ENCODE measurements around the gene IFT25. TPM values are rescaled to one million over a fixed set of nuclear protein-coding genes. Genes with fewer than 3 reads are reported as not detected.

Gene IFT25
- total RNA-seq, 2 donors from 2014 or later, result 61.8 to 71.2 TPM

DNA sequence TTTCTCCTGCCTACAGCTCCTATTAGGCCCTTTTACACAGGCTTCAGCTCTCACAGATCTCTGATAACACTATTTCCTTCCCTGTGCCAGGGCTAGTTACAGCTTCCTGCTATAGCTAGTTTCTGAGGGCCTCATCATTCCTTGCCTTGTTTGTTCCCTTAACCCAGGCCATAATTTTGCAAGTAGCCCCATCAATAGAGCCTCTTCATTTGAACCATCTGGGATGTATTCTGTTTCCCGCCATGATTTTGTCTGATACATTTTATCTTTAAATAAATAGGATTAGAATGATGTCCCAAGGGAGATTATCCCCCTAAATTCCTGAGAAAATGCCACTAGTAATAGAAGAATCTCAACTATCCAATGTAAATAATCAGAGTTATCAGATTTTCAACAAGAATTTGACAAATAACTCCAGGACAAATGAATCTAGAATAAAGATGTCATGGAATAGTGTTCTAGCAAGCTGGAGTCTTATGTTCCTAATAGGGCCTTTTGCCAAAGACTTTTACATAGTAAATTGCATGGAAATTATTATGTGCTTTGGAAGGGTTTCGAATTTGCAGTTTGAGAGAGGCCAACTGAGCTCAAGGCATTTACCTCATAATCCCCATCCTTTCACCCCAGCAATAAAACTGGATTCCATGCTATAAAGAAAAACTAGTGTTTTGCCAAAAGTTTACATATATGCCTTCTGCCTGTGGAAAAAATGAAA is 16.1 kb downstream of the IFT25 start:
- peak overlapping the region in 1 of 2 donors; percentile 55 for H3K27ac Mint-ChIP-seq
- peaks cover 36% of the 10 kb centered on the region for H3K36me3 Mint-ChIP-seq
- DNase-seq (ENCODE audit: low spot score) (no peak), ATAC-seq (no peak)
- no peaks in the 10 kb centered on the region for H3K27me3 Mint-ChIP-seq
- no peaks in the 10 kb centered on the region for H3K9me3 Mint-ChIP-seq
- H3K4me3 Mint-ChIP-seq, result no peak overlapping the region
- peaks cover 10% of the 10 kb centered on the region in 2 donors for H3K4me1 Mint-ChIP-seq (ENCODE audit: low read depth in 2 of 2)

DNA sequence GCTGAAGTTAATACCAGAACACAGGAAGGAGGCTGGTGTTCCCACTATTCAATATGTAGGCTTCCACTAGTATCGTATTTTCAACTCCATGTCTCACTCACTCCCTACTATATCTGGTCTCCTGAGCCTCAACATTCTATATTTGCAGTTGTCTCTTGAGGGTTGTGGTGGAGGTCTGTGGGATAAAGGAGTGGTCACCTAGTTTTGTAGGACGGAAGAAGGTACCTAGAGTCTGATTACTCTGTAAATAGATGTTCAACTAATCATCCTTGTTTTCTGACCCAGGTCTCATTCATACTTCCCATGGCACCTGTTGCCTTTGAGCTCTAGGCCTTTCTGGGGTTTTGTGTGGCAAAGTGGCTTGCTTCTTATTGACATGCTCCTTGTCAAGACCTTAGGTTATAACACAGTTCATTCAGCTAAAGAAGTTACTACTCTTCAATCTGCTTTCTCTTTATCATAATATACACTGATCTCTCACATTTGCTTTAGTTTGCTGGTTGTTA is 18.1 kb downstream of the IFT25 start:
- Mint-ChIP-seq H3K27ac (peak overlapping the region in 1 of 2 donors; percentile 51), H3K4me1 (ENCODE audit: low read depth in 2 of 2) (peaks cover 10% of the 10 kb centered on the region in 2 donors), H3K9me3 (no peaks in the 10 kb centered on the region), H3K4me3 (no peak overlapping the region), H3K27me3 (no peaks in the 10 kb centered on the region), H3K36me3 (peaks cover 23% of the 10 kb centered on the region)
- ATAC-seq (no peak), DNase-seq (ENCODE audit: low spot score) (no peak)

DNA sequence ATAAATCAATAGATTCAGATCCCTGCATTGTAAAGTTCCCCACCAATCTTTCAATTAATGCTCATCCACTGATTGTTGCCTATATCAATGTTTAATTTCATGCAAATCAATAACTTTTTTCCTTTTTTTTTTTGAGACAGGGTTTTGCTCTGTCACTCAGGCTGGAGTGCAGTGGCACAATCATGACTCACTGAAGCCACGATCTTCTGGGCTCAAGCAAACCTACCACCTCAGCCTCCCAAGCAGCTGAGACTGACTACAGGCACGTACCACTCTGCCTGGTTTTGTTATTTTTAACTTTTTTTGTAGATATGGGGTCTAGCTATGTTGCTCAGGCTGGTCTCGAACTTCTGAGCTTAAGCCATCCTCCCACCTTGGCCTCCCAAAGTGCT is 25.8 kb downstream of the IFT25 start:
- peaks cover 5 to 11% of the 10 kb centered on the region in 2 donors for H3K4me1 Mint-ChIP-seq (ENCODE audit: low read depth in 2 of 2)
- DNase-seq (ENCODE audit: low spot score), result no peak
- no peaks in the 10 kb centered on the region for H3K9me3 Mint-ChIP-seq
- H3K4me3 Mint-ChIP-seq, result no peak overlapping the region
- peak overlapping the region; percentile 30 to 81 for H3K27ac Mint-ChIP-seq
- H3K27me3 Mint-ChIP-seq, result no peaks in the 10 kb centered on the region
- no peaks in the 10 kb centered on the region for H3K36me3 Mint-ChIP-seq
- no peak for ATAC-seq

DNA sequence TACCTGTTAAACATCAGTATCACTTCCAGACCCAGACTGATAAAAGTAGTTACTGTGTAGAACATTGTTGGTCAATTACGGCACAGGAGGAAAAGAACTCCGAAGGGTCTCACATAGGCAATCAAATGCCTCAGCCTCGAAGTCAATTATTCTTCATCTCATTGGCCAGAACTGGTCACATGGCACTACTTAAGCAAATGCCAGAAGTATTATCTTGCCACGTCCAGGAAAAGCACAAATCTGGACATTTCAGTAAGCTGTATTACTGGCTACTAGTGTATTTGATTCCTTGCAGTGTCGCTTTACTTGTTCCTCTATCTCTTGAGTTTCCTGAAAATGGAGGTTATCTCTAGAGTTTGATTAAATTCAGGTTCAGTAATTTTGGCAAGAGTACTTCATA is 27.2 kb downstream of the IFT25 start:
- Mint-ChIP-seq H3K4me3 (no peak overlapping the region), H3K36me3 (no peaks in the 10 kb centered on the region), H3K27ac (no peak overlapping the region), H3K27me3 (no peaks in the 10 kb centered on the region), H3K9me3 (no peaks in the 10 kb centered on the region), H3K4me1 (ENCODE audit: low read depth in 2 of 2) (peaks cover 5 to 11% of the 10 kb centered on the region in 2 donors)
- ATAC-seq (no peak), DNase-seq (ENCODE audit: low spot score) (no peak)

DNA sequence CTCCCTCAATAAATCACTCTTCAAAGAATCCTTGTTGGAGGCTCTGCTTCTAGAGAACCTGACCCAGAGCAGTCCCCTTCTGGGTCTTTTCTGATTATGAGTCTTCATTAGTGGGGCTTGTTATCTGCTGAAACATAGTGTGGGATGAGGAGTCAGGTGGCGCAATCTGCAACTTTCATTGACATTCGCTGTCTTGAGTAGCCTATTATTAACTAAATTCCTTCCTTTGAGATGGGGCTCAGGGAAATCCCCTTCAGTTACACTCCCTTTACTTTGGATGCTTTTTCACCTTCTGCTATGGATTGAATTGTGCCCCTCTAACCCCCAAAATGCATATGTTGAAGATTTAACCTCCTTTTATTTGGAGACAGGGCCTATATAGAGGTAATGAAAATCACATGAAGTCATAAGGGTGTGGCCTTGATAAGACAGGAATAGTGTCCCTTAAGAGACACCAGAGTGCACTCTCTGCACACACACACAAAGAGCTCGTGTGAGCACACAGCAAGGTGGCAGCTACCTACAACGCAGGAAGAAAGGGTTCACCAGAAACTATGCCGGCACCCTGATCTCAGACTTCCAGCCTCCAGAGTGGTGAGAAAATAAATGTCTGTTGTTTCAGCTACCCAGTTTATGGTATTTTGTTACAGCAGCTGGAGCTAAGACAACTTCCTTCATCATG is 32.0 kb downstream of the IFT25 start:
- ATAC-seq (no peak), DNase-seq (ENCODE audit: low spot score) (no peak)
- Mint-ChIP-seq H3K27ac (no peak overlapping the region), H3K4me3 (no peak overlapping the region), H3K27me3 (no peaks in the 10 kb centered on the region), H3K36me3 (no peaks in the 10 kb centered on the region), H3K4me1 (ENCODE audit: low read depth in 2 of 2) (no peaks in the 10 kb centered on the region), H3K9me3 (no peaks in the 10 kb centered on the region)

DNA sequence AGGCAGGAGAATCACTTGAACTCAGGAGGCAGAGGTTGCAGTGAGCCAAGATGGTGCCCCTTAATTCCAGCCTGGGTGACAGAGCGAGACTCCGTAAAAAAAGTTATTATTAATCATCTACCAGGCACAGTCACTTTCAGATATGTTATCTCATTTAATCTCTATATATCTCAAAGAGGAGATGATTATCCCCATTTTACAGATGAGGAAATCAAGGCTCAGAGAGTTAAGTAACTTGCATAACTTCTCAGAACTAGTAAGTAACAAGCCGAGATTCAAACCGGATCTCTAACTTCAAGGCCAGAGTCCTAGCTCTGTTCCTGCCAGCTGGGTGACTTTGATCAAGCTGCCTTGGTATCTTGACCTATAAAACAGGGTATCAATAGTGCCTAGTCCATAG is 34.1 kb downstream of the IFT25 start:
- H3K9me3 Mint-ChIP-seq, result no peaks in the 10 kb centered on the region
- H3K4me3 Mint-ChIP-seq, result no peak overlapping the region
- no peaks in the 10 kb centered on the region for H3K27me3 Mint-ChIP-seq
- no peak for DNase-seq (ENCODE audit: low spot score)
- no peaks in the 10 kb centered on the region for H3K36me3 Mint-ChIP-seq
- H3K4me1 Mint-ChIP-seq (ENCODE audit: low read depth in 2 of 2), result no peaks in the 10 kb centered on the region
- no peak for ATAC-seq
- H3K27ac Mint-ChIP-seq, result no peak overlapping the region

DNA sequence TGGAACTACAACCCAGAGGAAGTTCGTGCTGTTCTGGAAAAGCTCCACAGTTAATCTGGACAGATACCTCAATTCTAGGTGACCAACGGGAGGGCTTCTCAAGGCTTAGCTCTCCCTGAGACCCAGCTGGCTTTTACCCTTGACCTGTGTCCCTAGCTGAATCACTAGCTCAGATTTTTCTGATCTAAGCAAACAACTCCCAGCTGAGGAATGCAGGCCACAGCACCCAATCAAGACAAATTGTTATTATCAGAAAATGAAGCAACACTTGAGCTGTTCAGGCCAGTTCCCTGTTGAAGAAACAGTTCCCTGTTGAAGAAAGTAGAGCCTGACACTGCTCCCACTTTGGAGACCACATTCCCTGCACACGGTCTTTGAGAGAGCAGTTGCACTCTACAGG is 35.6 kb downstream of the IFT25 start:
- H3K4me3 Mint-ChIP-seq, result no peak overlapping the region
- no peaks in the 10 kb centered on the region for H3K9me3 Mint-ChIP-seq
- H3K27me3 Mint-ChIP-seq, result no peaks in the 10 kb centered on the region

DNA sequence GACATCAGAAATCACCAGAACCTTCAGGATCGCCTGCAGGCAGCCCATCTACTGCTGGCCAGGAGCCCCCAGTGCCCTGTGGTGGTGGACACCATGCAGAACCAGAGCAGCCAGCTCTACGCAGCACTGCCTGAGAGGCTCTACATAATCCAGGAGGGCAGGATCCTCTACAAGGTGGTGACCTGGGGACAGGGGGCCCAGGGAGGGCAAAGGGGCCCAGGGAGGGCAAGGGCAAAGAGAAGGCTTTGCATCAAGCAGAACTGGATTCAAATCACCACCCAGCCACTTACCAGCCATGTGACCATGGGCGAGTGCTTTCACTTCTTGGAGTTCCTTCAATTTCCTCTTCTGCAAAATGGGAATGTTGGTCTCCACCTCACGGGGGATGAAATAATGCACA is 39.4 kb downstream of the IFT25 start:
- H3K27ac Mint-ChIP-seq, result no peak overlapping the region
- DNase-seq (ENCODE audit: low spot score), result no peak
- no peaks in the 10 kb centered on the region for H3K36me3 Mint-ChIP-seq
- H3K9me3 Mint-ChIP-seq, result no peaks in the 10 kb centered on the region
- peaks cover 7 to 12% of the 10 kb centered on the region in 2 donors for H3K4me1 Mint-ChIP-seq (ENCODE audit: low read depth in 2 of 2)
- no peak for ATAC-seq
- H3K27me3 Mint-ChIP-seq, result no peaks in the 10 kb centered on the region
- no peak overlapping the region for H3K4me3 Mint-ChIP-seq

More for the DNA sequence above, 35.6 kb downstream of the IFT25 start:
- ATAC-seq (no peak), DNase-seq (ENCODE audit: low spot score) (no peak)
- Mint-ChIP-seq H3K4me1 (ENCODE audit: low read depth in 2 of 2) (no peaks in the 10 kb centered on the region), H3K27ac (no peak overlapping the region), H3K36me3 (no peaks in the 10 kb centered on the region)

DNA sequence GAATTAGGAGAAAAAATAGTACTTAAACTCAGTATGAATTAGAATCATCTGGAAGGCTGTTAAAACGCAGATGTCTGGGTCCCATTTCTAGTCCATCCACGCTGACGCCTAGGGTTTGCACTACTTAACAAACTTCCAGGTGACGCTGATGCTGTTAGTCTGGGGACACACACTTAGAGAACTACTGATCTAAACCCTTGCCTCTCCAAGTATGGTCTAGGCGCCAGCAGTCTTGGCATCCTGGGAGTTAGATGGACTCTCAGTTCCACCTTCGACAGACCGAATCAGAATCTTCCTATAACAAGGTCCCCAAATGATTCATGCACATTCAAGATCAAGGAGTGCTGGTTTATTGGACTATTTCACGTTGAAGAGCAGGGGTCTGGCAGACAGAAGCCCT is 40.0 kb downstream of the IFT25 start:
- peaks cover 10 to 13% of the 10 kb centered on the region in 2 donors for H3K4me1 Mint-ChIP-seq (ENCODE audit: low read depth in 2 of 2)
- no peaks in the 10 kb centered on the region for H3K36me3 Mint-ChIP-seq
- no peaks in the 10 kb centered on the region for H3K27me3 Mint-ChIP-seq
- ATAC-seq, result no peak
- H3K9me3 Mint-ChIP-seq, result no peaks in the 10 kb centered on the region
- no peak for DNase-seq (ENCODE audit: low spot score)
- no peak overlapping the region for H3K27ac Mint-ChIP-seq
- H3K4me3 Mint-ChIP-seq, result no peak overlapping the region

DNA sequence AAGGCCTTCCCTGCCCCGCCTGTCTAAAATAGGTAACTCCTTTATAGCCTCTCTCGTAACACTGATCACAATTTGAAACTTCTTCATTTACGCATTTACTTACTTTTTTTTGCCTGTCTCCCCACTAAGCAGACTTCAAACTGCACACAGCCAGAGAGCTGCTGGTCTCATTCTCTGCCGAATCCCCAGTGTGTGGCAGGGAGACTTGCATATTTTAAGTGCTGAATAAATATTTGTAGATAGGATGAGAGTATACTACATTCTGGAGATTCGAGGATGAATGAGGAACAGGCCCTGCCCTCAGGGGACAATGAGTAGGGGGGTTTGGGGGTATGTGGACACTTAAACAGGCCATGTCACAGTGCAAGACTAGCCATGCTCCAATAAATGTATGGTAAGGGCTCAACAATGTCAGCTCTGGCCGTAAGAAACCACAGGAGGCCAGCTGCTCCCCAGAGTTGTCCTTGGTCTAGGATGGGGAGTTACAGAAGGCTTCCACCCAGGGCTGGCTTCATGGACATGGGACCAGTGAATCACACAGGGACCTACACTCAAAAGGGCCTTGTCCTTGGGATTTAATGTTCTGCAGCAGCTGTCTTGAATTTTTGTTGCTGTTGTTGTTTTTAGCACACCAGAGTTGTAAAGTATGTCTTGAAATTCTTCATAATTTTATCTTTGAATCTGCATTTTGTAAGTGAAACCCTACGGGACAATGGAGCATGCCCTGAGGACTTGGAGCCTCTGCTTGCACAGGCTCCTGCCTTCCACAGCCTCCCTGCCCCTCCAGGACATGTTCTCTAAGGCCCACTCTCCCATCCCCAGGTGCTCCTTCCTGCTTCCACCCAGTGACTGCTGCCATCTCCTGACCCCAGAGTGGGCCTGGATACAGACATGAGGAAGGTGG is 43.0 kb downstream of the IFT25 start:
- H3K27ac Mint-ChIP-seq, result peak overlapping the region in 1 of 2 donors; percentile 32

DNA sequence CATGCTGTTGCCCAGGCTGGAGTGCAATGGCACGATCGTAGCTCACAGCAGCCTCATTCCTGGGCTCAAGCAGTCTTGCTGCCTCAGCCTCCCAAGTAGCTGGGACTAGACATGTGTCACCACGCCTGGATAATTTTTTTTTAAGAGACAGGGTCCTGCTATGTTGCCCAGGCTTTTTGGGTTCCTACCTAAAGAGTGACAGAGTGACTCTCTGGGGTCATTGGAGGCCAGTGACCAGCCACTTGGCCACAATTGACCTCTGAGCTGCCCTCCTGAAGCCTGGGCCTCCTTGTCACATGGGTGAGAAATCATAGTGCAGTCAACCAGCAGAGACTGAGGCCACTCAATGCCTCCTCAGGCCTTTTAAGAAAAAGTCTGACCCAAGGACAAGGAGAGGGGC is 45.8 kb downstream of the IFT25 start:
- DNase-seq (ENCODE audit: low spot score), result no peak
- no peak for ATAC-seq
- Mint-ChIP-seq H3K4me1 (ENCODE audit: low read depth in 2 of 2) (peaks cover 13 to 18% of the 10 kb centered on the region in 2 donors), H3K27ac (no peak overlapping the region), H3K36me3 (no peaks in the 10 kb centered on the region), H3K4me3 (no peak overlapping the region), H3K27me3 (peaks cover 7 to 8% of the 10 kb centered on the region in 2 donors), H3K9me3 (no peaks in the 10 kb centered on the region)

More for the DNA sequence above, 43.0 kb downstream of the IFT25 start:
- DNase-seq (ENCODE audit: low spot score) (no peak), ATAC-seq (no peak)
- Mint-ChIP-seq H3K36me3 (no peaks in the 10 kb centered on the region), H3K9me3 (no peaks in the 10 kb centered on the region), H3K4me1 (ENCODE audit: low read depth in 2 of 2) (peaks cover 10 to 13% of the 10 kb centered on the region in 2 donors), H3K4me3 (no peak overlapping the region), H3K27me3 (no peaks in the 10 kb centered on the region)

DNA sequence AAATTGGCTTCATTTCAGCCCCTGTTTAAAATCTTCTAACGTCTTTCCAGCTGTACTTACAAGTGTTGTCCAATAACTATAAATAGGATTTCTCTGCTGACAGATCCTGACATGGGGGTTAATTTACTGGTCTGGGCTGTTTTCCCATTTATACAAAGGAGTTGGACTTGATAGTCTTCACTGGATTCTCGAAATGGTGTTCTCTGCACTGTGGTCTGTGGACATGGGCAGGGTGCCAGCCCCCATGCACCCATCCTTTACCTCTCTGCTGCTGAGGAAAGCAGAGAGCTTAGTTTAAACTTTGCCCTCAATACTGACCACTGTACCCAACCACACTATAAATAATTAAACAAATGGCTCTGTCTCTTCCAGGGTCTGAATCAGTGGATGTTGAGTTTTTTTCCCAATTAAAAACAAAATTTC is 46.3 kb downstream of the IFT25 start:
- Mint-ChIP-seq H3K36me3 (no peaks in the 10 kb centered on the region), H3K4me1 (ENCODE audit: low read depth in 2 of 2) (peaks cover 13 to 21% of the 10 kb centered on the region in 2 donors), H3K9me3 (no peaks in the 10 kb centered on the region), H3K27ac (no peak overlapping the region), H3K4me3 (no peak overlapping the region), H3K27me3 (peaks cover 7 to 10% of the 10 kb centered on the region in 2 donors)
- ATAC-seq, result no peak
- DNase-seq (ENCODE audit: low spot score), result no peak

DNA sequence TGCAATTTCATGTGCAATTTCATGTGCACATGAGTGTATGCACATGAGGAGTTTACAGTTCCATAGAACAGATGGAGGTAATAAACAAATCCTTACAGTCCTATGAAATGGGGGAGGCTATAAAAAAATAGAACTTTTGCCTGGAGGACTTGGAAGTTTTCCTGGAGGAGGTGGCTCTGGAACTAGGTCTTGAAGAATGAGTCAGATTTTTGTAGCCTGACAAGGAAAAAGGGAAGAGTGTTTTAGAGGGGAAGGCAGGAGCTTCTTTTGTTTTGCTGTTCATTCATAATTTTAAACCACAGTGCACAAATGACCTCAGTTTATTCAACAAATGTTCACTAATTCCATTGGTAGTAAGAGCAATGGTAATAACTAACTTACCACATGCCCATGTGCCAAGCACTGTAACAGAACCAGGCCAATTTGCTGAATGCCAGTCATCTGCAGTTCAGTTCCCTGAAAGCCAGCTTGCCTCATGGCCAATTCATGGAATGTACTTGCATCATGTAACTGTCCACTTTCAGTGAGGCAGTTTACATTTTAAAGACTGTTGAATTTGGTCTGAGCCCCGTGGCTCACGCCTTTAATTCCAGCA is 48.8 kb downstream of the IFT25 start:
- DNase-seq (ENCODE audit: low spot score) (no peak), ATAC-seq (no peak)
- H3K9me3 Mint-ChIP-seq, result no peaks in the 10 kb centered on the region
- H3K27me3 Mint-ChIP-seq, result peaks cover 7 to 15% of the 10 kb centered on the region in 2 donors
- no peak overlapping the region for H3K4me3 Mint-ChIP-seq
- no peak overlapping the region for H3K27ac Mint-ChIP-seq
- H3K4me1 Mint-ChIP-seq (ENCODE audit: low read depth in 2 of 2), result peaks cover 7 to 28% of the 10 kb centered on the region in 2 donors
- no peaks in the 10 kb centered on the region for H3K36me3 Mint-ChIP-seq

Measured in natural killer cell treated with Interleukin-12 subunit alpha and Interleukin-12 subunit beta and Interleukin-15 and Interleukin-18, amount 100 ng/mL, for 72 hours (primary cell).